ENCODE results near the gene ZNF281. TPM values are rescaled to one million over a fixed set of nuclear protein-coding genes. Genes with fewer than 3 reads are reported as not detected.
A peak's percentile ranks its signal among the peaks of the same experiment; 100 is the strongest.

ZNF281 gene
- total RNA-seq, 1 experiment from 2014 or later: 23.3 TPM

DNA sequence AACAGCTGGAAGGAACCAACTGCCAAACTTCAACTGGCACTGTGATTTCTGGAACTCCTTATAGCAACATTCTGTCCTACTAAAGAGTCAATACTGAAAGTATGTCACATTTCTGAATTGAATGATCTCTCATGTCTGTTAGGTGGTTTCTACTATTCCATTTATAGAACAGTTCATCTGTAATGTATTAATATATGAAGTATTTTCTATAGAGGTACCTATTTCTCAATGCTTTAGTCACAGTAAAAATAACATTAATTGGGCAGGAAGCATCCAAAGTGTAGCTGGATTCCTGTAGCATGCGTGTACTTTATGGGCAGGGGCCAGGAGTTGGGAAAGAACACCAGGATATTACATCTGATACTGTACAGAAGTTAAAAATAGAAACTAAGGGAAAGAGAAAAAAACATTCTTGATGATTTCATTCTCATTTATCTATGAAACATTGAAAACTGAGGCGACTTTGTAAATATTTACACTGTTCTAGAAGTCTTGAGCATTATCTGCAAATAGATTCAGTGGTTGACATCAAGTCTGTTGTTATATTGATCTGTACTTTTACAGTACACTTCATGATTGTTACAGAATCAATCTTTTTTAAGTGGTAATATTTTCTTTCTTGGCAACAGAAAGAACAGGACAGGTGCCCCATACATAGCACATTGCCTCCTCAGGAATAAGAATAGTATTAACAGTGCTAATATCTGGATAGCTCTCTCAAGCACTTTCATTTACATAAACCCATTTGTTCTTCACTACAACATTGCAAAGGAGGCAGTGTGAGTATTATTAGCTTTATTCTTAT is 6.2 kb upstream of the ZNF281 start (continued):
- TF ChIP-seq, protein P1, sequence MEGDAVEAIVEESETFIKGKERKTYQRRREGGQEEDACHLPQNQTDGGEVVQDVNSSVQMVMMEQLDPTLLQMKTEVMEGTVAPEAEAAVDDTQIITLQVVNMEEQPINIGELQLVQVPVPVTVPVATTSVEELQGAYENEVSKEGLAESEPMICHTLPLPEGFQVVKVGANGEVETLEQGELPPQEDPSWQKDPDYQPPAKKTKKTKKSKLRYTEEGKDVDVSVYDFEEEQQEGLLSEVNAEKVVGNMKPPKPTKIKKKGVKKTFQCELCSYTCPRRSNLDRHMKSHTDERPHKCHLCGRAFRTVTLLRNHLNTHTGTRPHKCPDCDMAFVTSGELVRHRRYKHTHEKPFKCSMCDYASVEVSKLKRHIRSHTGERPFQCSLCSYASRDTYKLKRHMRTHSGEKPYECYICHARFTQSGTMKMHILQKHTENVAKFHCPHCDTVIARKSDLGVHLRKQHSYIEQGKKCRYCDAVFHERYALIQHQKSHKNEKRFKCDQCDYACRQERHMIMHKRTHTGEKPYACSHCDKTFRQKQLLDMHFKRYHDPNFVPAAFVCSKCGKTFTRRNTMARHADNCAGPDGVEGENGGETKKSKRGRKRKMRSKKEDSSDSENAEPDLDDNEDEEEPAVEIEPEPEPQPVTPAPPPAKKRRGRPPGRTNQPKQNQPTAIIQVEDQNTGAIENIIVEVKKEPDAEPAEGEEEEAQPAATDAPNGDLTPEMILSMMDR (IDR thresholded peaks at IDR 0.05 in 2 of 3, conservative IDR thresholded peaks at IDR 0.05 in 1 of 3; ENCODE audit: borderline replicate concordance in 1 of 3, insufficient read depth in 1 of 3, low read depth in 2 of 3, low read length in 2 of 3): no peak

DNA sequence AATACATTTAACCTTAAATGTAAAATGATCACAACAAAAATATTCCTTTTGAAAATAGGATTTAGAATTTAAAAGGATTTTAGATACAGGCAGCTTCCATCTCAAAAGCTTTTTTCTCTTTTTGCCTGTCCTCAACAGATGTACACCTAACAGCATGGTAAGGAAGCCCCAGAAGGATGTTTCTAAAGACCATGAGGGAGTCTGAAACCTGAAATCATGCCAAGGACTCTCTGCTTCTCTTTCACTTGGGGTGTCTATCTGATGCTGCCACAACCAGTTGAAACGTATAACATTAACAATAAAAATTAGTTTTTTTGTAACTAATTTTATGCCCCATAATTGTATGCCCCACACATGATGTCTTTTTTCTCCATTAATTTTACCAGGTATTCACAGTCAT is 5.4 kb upstream of the ZNF281 start:
- H3K9ac ChIP-seq (ENCODE audit: low read length): peak overlapping the region; percentile 62
- H3K9me3 ChIP-seq (ENCODE audit: control insufficient read depth in 1 of 2, insufficient read depth in 1 of 2, low read depth in 1 of 2, low read length in 2 of 2): no peaks in the 10 kb centered on the region
- H3K27me3 ChIP-seq (ENCODE audit: insufficient read depth, low read length): no peaks in the 10 kb centered on the region
- ChIA-PET RAD21 (ENCODE audit: low non-redundant PET in 1 of 2, low total read pairs in 2 of 2, uncharacterized antibody in 2 of 2, unreplicated experiment in 2 of 2) (no interaction called here), POLR2A (no interaction called here), CTCF (no interaction called here)
- no peaks in the 10 kb centered on the region for H3K36me3 ChIP-seq (ENCODE audit: control insufficient read depth in 1 of 2, insufficient read depth in 2 of 2, low read length in 2 of 2)
- no peak for TF ChIP-seq TCF7L2 (IDR thresholded peaks at IDR 0.05; ENCODE audit: borderline replicate concordance, extremely low read depth, insufficient read depth, insufficient read length)
- TF ChIP-seq SRF (IDR thresholded peaks at IDR 0.05; ENCODE audit: low read depth): 0 out of 2 replicates have a peak, but pooled peaks have one; percentile 1
- 0 out of 2 replicates have a peak, but pooled peaks have one; percentile 3 for TF ChIP-seq SIN3A (IDR thresholded peaks at IDR 0.05; ENCODE audit: low read depth)
- BruUV-seq (replicated peaks): no TSS peak
- ATAC-seq (no peak), DNase-seq (ENCODE audit: low read depth, low spot score) (no peak)
- H2AFZ ChIP-seq (ENCODE audit: low read depth, low read length, poor library complexity, severe bottlenecking): peak overlapping the region; percentile 96
- H4K20me1 ChIP-seq (ENCODE audit: insufficient read depth): no peaks in the 10 kb centered on the region
- peak overlapping the region; percentile 69 for H3K27ac ChIP-seq (ENCODE audit: low read depth, low read length)
- intact Hi-C loops (cut with micrococcal nuclease): no loop called here
- H3K4me1 ChIP-seq (ENCODE audit: control insufficient read depth in 1 of 2, insufficient read depth in 2 of 2, low read length in 2 of 2): peaks cover 39 to 73% of the 10 kb centered on the region in 2 experiments
- H3K4me2 ChIP-seq (ENCODE audit: low read length): peak overlapping the region; percentile 72
- no peaks in the 10 kb centered on the region for H3K9me2 ChIP-seq (ENCODE audit: insufficient read depth)
- no peaks in the 10 kb centered on the region for H3K79me2 ChIP-seq (ENCODE audit: insufficient read depth, low read length)
- peak overlapping the region in 1 of 2 experiments; percentile 40; a peak in 1 of 4 replicates for H3K4me3 ChIP-seq (replicated peaks in 1 of 2; ENCODE audit: low read depth in 1 of 2, low read length in 2 of 2)

All from HCT116 (cell line).